HG03095 (cell line): Measurements from ENCODE around the gene ELF3.
"Not testable (repeated sequence)": the region's sequence is repeated elsewhere in the genome, so short reads cannot be mapped to it uniquely, and the experiment has no call there.

Experiments
- ATAC-seq: cut with Tn5 transposase; IDR thresholded peaks from one replicate; pipeline ENCODE4 v1.9.1; 2021; ENCODE audit warnings: moderate library complexity; ENCODE audit not compliant: unreplicated experiment

The ELF3 gene

GRCh38 chr1:202010180-202011015, at the start of gene ELF3:
Gene ELF3 (plus strand): TSS chr1:202010587. CDS start chr1:202011137, 550 bp downstream.
- peak; percentile 78 for ATAC-seq

- not testable (repeated sequence) for ATAC-seq
Observed at GRCh38 chr1:201962382-201962781, 48.0 kb upstream of the ELF3 start.

- no peak for ATAC-seq
Observed at GRCh38 chr1:201964261-201964660, 46.1 kb upstream of the ELF3 start.

GRCh38 chr1:201966171-201966570, 44.2 kb upstream of the ELF3 start:
- ATAC-seq, result no peak

- ATAC-seq, result no peak
Observed at GRCh38 chr1:201968202-201968925, 42.0 kb upstream of the ELF3 start.

GRCh38 chr1:201970334-201971159, 39.8 kb upstream of the ELF3 start:
- ATAC-seq, result no peak

GRCh38 chr1:201982082-201982622, 28.2 kb upstream of the ELF3 start:
- no peak for ATAC-seq

GRCh38 chr1:201982623-201983379, 27.6 kb upstream of the ELF3 start, which contains the start of gene RNPEP:
Gene RNPEP (plus strand): TSS chr1:201982648. CDS start chr1:201982667, 19 bp downstream.
- peak; percentile 79 for ATAC-seq

- no peak for ATAC-seq
Observed at GRCh38 chr1:201983380-201983805, 27.0 kb upstream of the ELF3 start.

- no peak for ATAC-seq
Observed at GRCh38 chr1:201984446-201984845, 25.9 kb upstream of the ELF3 start.

GRCh38 chr1:201985355-201985754, 25.0 kb upstream of the ELF3 start:
- ATAC-seq, result no peak

- no peak for ATAC-seq
Observed at GRCh38 chr1:201988601-201989000, 21.8 kb upstream of the ELF3 start.

GRCh38 chr1:201989354-201990128, 20.8 kb upstream of the ELF3 start:
- ATAC-seq, result no peak

GRCh38 chr1:201990427-201990826, 20.0 kb upstream of the ELF3 start:
- ATAC-seq, result no peak

- no peak for ATAC-seq
Observed at GRCh38 chr1:201999625-202000238, 10.7 kb upstream of the ELF3 start.

- ATAC-seq, result no peak
Observed at GRCh38 chr1:202002507-202002906, 7.9 kb upstream of the ELF3 start.

GRCh38 chr1:202004711-202005110, 5.7 kb upstream of the ELF3 start:
- ATAC-seq, result no peak

GRCh38 chr1:202005958-202006357, 4.4 kb upstream of the ELF3 start:
- no peak for ATAC-seq

- ATAC-seq, result no peak
Observed at GRCh38 chr1:202007304-202007703, 3.1 kb upstream of the ELF3 start.
